Activated CD8-positive, alpha-beta T cell treated with anti-CD3 and anti-CD28 coated beads, Interleukin-2, amount 10 ng/mL, durations not matched to agents 7 days and 5 days (primary cell): Measurements from ENCODE around the gene TRAF6. TPM values are rescaled to one million over a fixed set of nuclear protein-coding genes. Genes with fewer than 3 reads are reported as not detected.
A peak's percentile ranks its signal among the peaks of the same experiment; 100 is the strongest.
"Not testable (repeated sequence)": the region's sequence is repeated elsewhere in the genome, so short reads cannot be mapped to it uniquely, and the experiment has no call there.

Experiments used
- ATAC-seq: fragments of 150-1000 bp; cut with Tn5 transposase; one replicate; pipeline ENCODE4 v1.10.0; 2021; ENCODE audit warnings: moderate library complexity
- CTCF ChIA-PET: fragments of 350-600 bp; sonication (Branson Sonifier 250); formaldehyde crosslinking; loops from one replicate; lab custom pipeline; 2021; ENCODE audit warnings: antibody characterized with exemption; lab: Charles Lee
- POLR2A ChIA-PET: fragments of 350-600 bp; sonication (Branson Sonifier 250); formaldehyde crosslinking; loops from one replicate; lab custom pipeline; 2021; ENCODE audit warnings: antibody characterized with exemption; lab: Charles Lee
- DNase-seq: peaks from one replicate; pipeline ENCODE4 v3.0.0-alpha.2; 2020
- H3K27ac Mint-ChIP-seq: one replicate; pipeline ENCODE4 v1.8.0; 2021; ENCODE audit warnings: mild to moderate bottlenecking, mixed read lengths
- H3K27me3 Mint-ChIP-seq: one replicate; pipeline ENCODE4 v1.8.0; 2021; ENCODE audit warnings: low read depth, mixed read lengths
- H3K36me3 Mint-ChIP-seq: one replicate; pipeline ENCODE4 v1.8.0; 2021; ENCODE audit warnings: low read depth, mixed read lengths
- H3K4me1 Mint-ChIP-seq: one replicate; pipeline ENCODE4 v1.8.0; 2021; ENCODE audit warnings: low read depth, mixed read lengths
- H3K4me3 Mint-ChIP-seq: one replicate; pipeline ENCODE4 v1.8.0; 2021; ENCODE audit warnings: mild to moderate bottlenecking, mixed read lengths
- H3K9me3 Mint-ChIP-seq: one replicate; pipeline ENCODE4 v1.8.0; 2022; ENCODE audit warnings: mixed read lengths; ENCODE audit not compliant: insufficient read depth
- total RNA-seq, 2 experiments: library from RNA; stranded (reverse); gene quantifications; one replicate each; pipeline ENCODE4 v1.2.3, GENCODE V29; 2021

Gene TRAF6
- total RNA-seq, 2 experiments from 2014 or later: 8.8 to 9.1 TPM

GRCh38 chr11:36493332-36493731 is 16.7 kb downstream of the TRAF6 start:
- DNase-seq (no peak), ATAC-seq (no peak)
- no peaks in the 10 kb centered on the region for H3K27me3 Mint-ChIP-seq
- peaks cover 14% of the 10 kb centered on the region for H3K4me1 Mint-ChIP-seq
- H3K27ac Mint-ChIP-seq: no peak overlapping the region
- CTCF ChIA-PET: interaction anchor here (0.7 to 4.8 kb wide), 63 partner anchors 9 to 702 kb away, joined by 3 to 178 read pairs (median 4); partner anchors contain the start of genes COMMD9, PRR5L and TRAF6
- peaks cover 51% of the 10 kb centered on the region for H3K36me3 Mint-ChIP-seq
- POLR2A ChIA-PET: interaction anchor here (1.2 to 1.4 kb wide), 2 partner anchors 201 to 203 kb away, joined by 3 to 7 read pairs; no protein-coding TSS in a partner anchor
- H3K9me3 Mint-ChIP-seq: no peaks in the 10 kb centered on the region
- no peak overlapping the region for H3K4me3 Mint-ChIP-seq

GRCh38 chr11:36492724-36493304 is 17.3 kb downstream of the TRAF6 start:
- Mint-ChIP-seq H3K27me3 (no peaks in the 10 kb centered on the region), H3K36me3 (peaks cover 56% of the 10 kb centered on the region), H3K4me1 (peaks cover 19% of the 10 kb centered on the region), H3K27ac (no peak overlapping the region), H3K9me3 (no peaks in the 10 kb centered on the region), H3K4me3 (no peak overlapping the region)
- ChIA-PET POLR2A (interaction anchor here (0.6 to 1.4 kb wide), 3 partner anchors 42 to 203 kb away, joined by 3 to 7 read pairs (median 3); no protein-coding TSS in a partner anchor), CTCF (interaction anchor here (0.7 to 4.8 kb wide), 63 partner anchors 9 to 702 kb away, joined by 3 to 178 read pairs (median 4); partner anchors contain the start of genes COMMD9, PRR5L and TRAF6)
- ATAC-seq (peak; percentile 47), DNase-seq (peak; percentile 57)

DNA sequence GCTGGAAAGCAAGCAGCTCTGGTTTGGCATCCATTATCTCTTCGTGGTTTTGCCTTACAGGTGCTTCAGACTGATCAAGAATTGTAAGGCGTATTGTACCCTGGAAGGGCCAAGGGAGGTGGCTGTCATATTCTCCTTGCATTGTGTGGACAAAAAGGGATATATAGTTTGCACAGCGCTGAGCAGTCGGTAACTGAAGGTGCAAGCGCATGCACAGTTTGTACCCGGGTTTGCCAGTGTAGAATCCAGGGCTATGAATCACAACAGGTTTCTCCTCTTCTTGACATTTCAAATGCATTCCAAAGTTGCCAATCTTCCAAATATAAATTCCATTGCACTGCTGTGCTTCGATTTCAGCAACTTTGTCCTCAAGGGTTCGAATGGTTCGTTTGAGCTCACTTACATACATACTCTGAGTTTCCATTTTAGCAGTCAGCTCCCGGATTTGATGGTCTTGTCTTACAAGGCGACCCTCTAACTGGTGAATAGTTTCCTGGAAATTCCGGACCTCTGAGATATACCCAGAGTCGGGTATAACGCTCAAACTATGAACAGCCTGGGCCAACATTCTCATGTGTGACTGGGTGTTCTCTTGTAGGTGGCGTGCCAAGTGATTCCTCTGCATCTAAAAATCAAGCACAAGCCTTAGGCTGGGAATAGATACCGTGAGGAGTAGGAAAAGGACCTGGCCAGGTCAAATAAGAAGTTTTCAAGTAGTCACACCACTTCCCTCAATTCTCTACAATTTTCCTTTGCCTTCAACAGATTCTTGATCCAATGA is 19.9 kb downstream of the TRAF6 start:
- H3K4me3 Mint-ChIP-seq: no peak overlapping the region
- ATAC-seq: no peak
- DNase-seq: no peak
- H3K4me1 Mint-ChIP-seq: peaks cover 28% of the 10 kb centered on the region
- H3K27me3 Mint-ChIP-seq: no peaks in the 10 kb centered on the region
- no peaks in the 10 kb centered on the region for H3K9me3 Mint-ChIP-seq
- no peak overlapping the region for H3K27ac Mint-ChIP-seq
- ChIA-PET POLR2A (no interaction called here), CTCF (interaction anchor here (0.9 to 4.6 kb wide), 3 partner anchors 12 to 198 kb away, joined by 3 to 46 read pairs (median 3); partner anchors contain the start of gene COMMD9)
- H3K36me3 Mint-ChIP-seq: peaks cover 56% of the 10 kb centered on the region

DNA sequence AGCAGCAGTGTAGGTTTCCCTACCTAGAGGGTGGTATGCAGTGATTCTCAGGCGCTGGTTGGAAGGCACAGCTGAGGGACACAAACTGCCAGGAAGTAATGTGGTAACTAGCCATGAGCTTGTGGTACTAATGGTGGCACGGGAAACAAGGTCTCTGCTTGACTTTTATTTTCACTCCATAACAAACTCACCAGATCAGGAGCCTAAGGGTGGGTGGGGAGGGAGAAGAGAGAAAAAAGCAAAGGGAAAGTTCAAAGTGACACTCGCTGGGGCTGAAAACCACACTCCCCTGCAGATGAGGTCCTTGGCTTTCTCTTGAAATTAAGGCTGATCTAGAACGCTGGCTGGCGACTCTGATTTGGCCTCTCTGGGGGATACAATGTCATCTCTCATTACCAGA is 22.0 kb downstream of the TRAF6 start:
- ChIA-PET CTCF (interaction anchor here (1.3 to 4.6 kb wide), 6 partner anchors 10 to 259 kb away, joined by 3 to 46 read pairs (median 10); partner anchors contain the start of genes COMMD9 and TRAF6), POLR2A (interaction anchor here (0.5 kb wide), 1 partner anchor 113 kb away, joined by 3 read pairs; no protein-coding TSS in a partner anchor)
- H3K4me3 Mint-ChIP-seq: peak overlapping the region; percentile 26
- peaks cover 68% of the 10 kb centered on the region for H3K36me3 Mint-ChIP-seq
- DNase-seq (no peak), ATAC-seq (peak; percentile 67)
- H3K9me3 Mint-ChIP-seq: no peaks in the 10 kb centered on the region
- no peaks in the 10 kb centered on the region for H3K27me3 Mint-ChIP-seq
- H3K4me1 Mint-ChIP-seq: peaks cover 32% of the 10 kb centered on the region
- H3K27ac Mint-ChIP-seq: peak overlapping the region; percentile 68

DNA sequence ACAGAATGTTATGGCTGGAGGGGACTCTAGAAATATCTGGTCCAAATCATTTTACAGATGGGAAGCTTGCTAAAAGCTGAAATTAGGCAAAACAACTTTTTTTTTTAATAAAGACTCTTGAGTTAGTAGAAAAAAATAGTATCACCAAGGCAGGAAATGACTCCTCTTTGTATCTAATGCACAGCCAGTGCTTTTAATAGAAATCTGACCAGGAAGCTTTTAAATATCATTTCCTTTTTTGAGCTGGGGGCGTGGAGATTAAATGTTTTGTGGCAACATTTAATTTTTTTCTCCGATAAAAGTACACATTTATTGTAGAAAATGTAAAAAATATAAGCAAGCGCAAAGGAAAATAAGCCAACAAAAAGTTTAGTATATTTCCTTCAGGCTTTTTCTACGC is 22.5 kb downstream of the TRAF6 start:
- Mint-ChIP-seq H3K4me1 (peaks cover 34% of the 10 kb centered on the region), H3K27ac (no peak overlapping the region), H3K27me3 (no peaks in the 10 kb centered on the region), H3K36me3 (peaks cover 65% of the 10 kb centered on the region), H3K9me3 (no peaks in the 10 kb centered on the region), H3K4me3 (no peak overlapping the region)
- ATAC-seq: no peak
- no peak for DNase-seq
- POLR2A ChIA-PET: no interaction called here
- CTCF ChIA-PET: interaction anchor here (1.3 to 4.6 kb wide), 6 partner anchors 10 to 259 kb away, joined by 3 to 46 read pairs (median 10); partner anchors contain the start of genes COMMD9 and TRAF6

GRCh38 chr11:36485298-36486002 is 24.6 kb downstream of the TRAF6 start:
- ATAC-seq (no peak), DNase-seq (no peak)
- POLR2A ChIA-PET: no interaction called here
- H3K4me1 Mint-ChIP-seq: peaks cover 32% of the 10 kb centered on the region
- H3K27me3 Mint-ChIP-seq: no peaks in the 10 kb centered on the region
- no peak overlapping the region for H3K4me3 Mint-ChIP-seq
- no peak overlapping the region for H3K27ac Mint-ChIP-seq
- CTCF ChIA-PET: interaction anchor here (2.2 to 2.3 kb wide), 2 partner anchors 7 to 194 kb away, joined by 8 to 10 read pairs; no protein-coding TSS in a partner anchor
- H3K9me3 Mint-ChIP-seq: no peaks in the 10 kb centered on the region
- peaks cover 52% of the 10 kb centered on the region for H3K36me3 Mint-ChIP-seq

- H3K27me3 Mint-ChIP-seq, POLR2A ChIA-PET, H3K4me3 Mint-ChIP-seq, H3K9me3 Mint-ChIP-seq, H3K27ac Mint-ChIP-seq, ATAC-seq: not testable (repeated sequence)
- Mint-ChIP-seq H3K4me1 (peaks cover 18% of the 10 kb centered on the region), H3K36me3 (peaks cover 33% of the 10 kb centered on the region)
- CTCF ChIA-PET: interaction anchor here (2.3 kb wide), 1 partner anchor 10 kb away, joined by 8 read pairs; no protein-coding TSS in a partner anchor
- peak; percentile 49 for DNase-seq
Observed at GRCh38 chr11:36483042-36483441, 27.0 kb downstream of the TRAF6 start.

DNA sequence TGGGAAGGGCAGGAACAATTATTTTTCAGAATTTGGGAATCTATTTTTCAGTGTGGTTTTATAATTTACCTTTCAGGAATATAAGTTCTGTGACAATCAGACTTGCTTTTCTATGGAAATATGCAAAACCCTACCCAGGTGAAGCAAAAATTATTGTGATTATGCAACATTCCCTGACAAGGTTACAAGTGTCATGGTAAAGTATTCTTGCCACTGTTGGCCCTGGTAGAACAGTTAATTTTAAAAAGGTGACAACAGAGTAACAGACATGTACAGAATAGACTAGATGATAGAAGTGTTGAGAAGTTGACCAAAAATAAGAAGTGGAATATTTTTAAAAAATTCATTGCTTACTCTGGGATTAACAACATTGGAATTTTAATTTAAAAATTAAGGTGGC is 29.2 kb downstream of the TRAF6 start:
- peaks cover 7% of the 10 kb centered on the region for H3K4me1 Mint-ChIP-seq
- H3K27ac Mint-ChIP-seq: no peak overlapping the region
- peaks cover 26% of the 10 kb centered on the region for H3K36me3 Mint-ChIP-seq
- no peak for ATAC-seq
- ChIA-PET CTCF (interaction anchor here (4.9 to 7.9 kb wide), 3 partner anchors 12 to 186 kb away, joined by 62 to 201 read pairs (median 64); partner anchors contain the start of genes COMMD9 and PRR5L), POLR2A (interaction anchor here (0.8 kb wide), 1 partner anchor 19 kb away, joined by 3 read pairs; no protein-coding TSS in a partner anchor)
- no peak overlapping the region for H3K4me3 Mint-ChIP-seq
- no peak for DNase-seq
- no peaks in the 10 kb centered on the region for H3K9me3 Mint-ChIP-seq
- H3K27me3 Mint-ChIP-seq: peaks cover 5% of the 10 kb centered on the region

DNA sequence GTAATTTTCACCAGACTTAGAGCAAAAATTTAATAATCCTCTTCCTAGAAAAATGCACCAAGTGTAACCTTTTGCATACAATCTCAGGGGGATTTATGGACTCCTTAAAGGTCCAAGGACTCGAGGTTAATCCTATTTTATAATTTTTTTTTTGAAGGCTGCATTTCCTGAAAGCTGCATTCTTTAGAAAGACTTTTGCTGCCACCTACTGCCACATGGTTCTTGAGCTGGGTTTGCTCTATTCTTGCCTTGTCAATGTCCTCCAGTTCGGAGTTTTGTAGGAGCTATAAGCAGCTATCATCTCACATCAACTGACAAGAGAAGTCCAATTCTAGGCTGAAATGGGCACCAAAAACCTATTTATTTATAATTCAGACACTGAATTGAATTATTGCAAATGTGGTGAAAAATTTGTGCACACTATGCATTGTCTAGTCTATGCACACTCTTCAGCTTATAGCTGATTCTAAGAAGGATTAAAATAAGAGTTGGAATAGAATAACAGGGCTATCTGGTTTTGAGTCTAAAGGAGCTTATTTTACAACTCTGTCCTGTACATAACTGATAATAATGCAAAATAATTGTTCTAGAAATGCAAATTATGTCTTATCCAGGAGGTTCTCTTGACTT is 31.3 kb downstream of the TRAF6 start:
- peaks cover 7% of the 10 kb centered on the region for H3K27me3 Mint-ChIP-seq
- H3K27ac Mint-ChIP-seq: no peak overlapping the region
- H3K4me3 Mint-ChIP-seq: no peak overlapping the region
- DNase-seq (peak; percentile 51), ATAC-seq (peak; percentile 47)
- H3K9me3 Mint-ChIP-seq: no peaks in the 10 kb centered on the region
- CTCF ChIA-PET: interaction anchor here (0.7 to 7.9 kb wide), 29 partner anchors 8 to 657 kb away, joined by 3 to 201 read pairs (median 4); partner anchors contain the start of genes COMMD9, PRR5L and TRAF6
- peaks cover 8% of the 10 kb centered on the region for H3K36me3 Mint-ChIP-seq
- POLR2A ChIA-PET: no interaction called here
- peaks cover 6% of the 10 kb centered on the region for H3K4me1 Mint-ChIP-seq

DNA sequence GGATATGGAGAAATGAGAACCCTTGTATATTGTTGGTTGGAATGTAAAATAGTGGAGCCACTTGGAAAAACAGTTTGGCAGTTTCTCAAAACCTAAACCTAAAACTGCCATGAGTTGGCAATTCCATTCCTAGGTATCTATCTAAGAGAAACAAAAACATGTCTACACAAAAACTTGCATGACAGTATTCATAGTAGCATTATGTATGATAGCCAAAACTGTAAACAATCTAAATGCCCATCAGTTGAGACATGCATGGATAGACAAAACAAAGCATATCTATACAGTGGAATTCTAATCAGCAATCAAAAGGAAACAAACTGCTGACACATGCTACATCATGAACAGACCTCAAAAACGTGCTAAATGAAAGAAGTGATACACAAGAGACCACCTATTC is 34.9 kb downstream of the TRAF6 start:
- Mint-ChIP-seq H3K36me3 (no peaks in the 10 kb centered on the region), H3K27ac (no peak overlapping the region), H3K4me3 (no peak overlapping the region), H3K9me3 (no peaks in the 10 kb centered on the region), H3K27me3 (peaks cover 13% of the 10 kb centered on the region), H3K4me1 (no peaks in the 10 kb centered on the region)
- CTCF ChIA-PET: interaction anchor here (7.9 kb wide), 1 partner anchor 181 kb away, joined by 201 read pairs; the partner anchor contains the start of genes COMMD9 and PRR5L
- ATAC-seq (no peak), DNase-seq (no peak)
- POLR2A ChIA-PET: no interaction called here
